Rectal smooth muscle tissue (tissue), 1 donor: ENCODE measurements around the gene NUDT15.
"Not testable (repeated sequence)": the region's sequence is repeated elsewhere in the genome, so short reads cannot be mapped to it uniquely, and the experiment has no call there.

ENCODE experiments used
- H3K27ac ChIP-seq: one replicate; pipeline ENCODE4 v1.7.0; 2013; ENCODE audit warnings: low read depth, low read length, inconsistent platforms
- H3K27me3 ChIP-seq: one replicate; pipeline ENCODE4 v1.7.0; 2013; ENCODE audit warnings: low read length; ENCODE audit not compliant: control insufficient read depth, insufficient read depth
- H3K36me3 ChIP-seq: one replicate; pipeline ENCODE4 v1.7.0; 2013; ENCODE audit warnings: low read length; ENCODE audit not compliant: control insufficient read depth, insufficient read depth
- H3K4me1 ChIP-seq: one replicate; pipeline ENCODE4 v1.7.0; 2013; ENCODE audit warnings: low read length; ENCODE audit not compliant: control insufficient read depth, insufficient read depth
- H3K4me3 ChIP-seq: one replicate; pipeline ENCODE4 v1.7.0; 2013; ENCODE audit warnings: low read length
- H3K9ac ChIP-seq: one replicate; pipeline ENCODE4 v1.7.0; 2013; ENCODE audit warnings: low read length

NUDT15 gene

GRCh38 chr13:48054601-48055000, 17.1 kb downstream of the NUDT15 start:
- H3K27me3 ChIP-seq, result no peaks in the 10 kb centered on the region
- no peak overlapping the region for H3K4me3 ChIP-seq
- no peaks in the 10 kb centered on the region for H3K4me1 ChIP-seq
- no peak overlapping the region for H3K9ac ChIP-seq
- H3K36me3 ChIP-seq, result peaks cover 16% of the 10 kb centered on the region
- H3K27ac ChIP-seq, result no peak overlapping the region

DNA sequence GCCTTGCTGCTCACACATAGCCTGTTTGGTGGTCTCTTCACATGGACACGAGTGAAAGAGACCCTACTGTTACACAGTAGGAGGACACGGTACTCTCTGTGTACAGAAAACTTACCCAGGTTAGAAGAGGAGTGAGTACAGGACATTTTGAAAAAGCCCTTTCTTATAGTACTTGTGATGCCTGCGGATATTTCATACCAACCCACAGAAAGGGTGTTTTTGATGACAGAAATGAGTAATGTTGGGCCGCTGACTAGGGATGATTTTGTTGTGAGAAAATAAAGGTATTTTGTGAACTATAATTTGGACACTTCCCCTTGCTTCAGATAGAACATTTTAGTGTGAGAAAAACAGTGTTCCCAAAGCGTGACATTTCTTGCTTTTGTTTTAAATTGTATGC, 18.2 kb downstream of the NUDT15 start:
- Histone ChIP-seq H3K4me3 (no peak overlapping the region), H3K27ac (no peak overlapping the region), H3K4me1 (no peaks in the 10 kb centered on the region), H3K36me3 (peaks cover 13% of the 10 kb centered on the region), H3K9ac (no peak overlapping the region), H3K27me3 (no peaks in the 10 kb centered on the region)

GRCh38 chr13:48058536-48058935, 21.0 kb downstream of the NUDT15 start:
- not testable (repeated sequence) for H3K36me3 ChIP-seq, H3K27ac ChIP-seq, H3K4me3 ChIP-seq, H3K27me3 ChIP-seq, H3K9ac ChIP-seq, H3K4me1 ChIP-seq

GRCh38 chr13:48059951-48060350, 22.4 kb downstream of the NUDT15 start:
- H3K36me3 ChIP-seq, H3K9ac ChIP-seq, H3K4me1 ChIP-seq, H3K4me3 ChIP-seq, H3K27me3 ChIP-seq, H3K27ac ChIP-seq: not testable (repeated sequence)

DNA sequence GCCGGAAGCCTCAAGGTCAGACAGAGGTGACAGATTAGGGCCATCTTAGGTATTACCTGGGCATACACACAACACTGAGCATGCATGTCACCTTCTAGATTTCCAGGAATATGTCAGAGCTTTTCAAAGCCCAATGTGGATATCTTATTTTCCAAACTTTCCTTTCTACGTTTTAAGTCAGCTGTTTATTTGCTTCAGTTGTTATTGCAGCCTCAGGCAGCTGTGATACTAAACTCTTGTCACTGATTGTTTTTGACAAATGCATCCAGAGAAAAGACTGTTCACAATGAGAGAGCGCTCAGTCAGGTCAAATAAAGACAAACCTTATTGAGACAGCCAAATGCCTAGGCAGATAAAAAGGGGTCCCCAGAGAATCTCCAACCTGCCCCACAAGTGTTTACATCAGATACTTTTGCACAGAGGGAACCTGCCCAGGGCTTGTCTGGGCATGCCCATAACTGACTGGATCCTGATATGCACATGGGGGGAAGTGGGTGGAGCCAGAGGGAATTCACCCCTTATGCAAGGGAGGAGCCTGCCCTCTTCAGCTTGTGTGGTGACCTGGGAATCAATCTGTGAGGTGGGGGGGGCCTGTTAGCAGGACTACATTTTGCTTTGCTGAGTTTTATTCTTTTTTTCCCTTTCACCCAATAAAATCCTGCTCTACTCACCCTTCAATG, 28.9 kb downstream of the NUDT15 start:
- Histone ChIP-seq H3K36me3 (peaks cover 3% of the 10 kb centered on the region), H3K4me3 (no peak overlapping the region), H3K27ac (no peak overlapping the region), H3K9ac (no peak overlapping the region), H3K27me3 (no peaks in the 10 kb centered on the region), H3K4me1 (no peaks in the 10 kb centered on the region)

GRCh38 chr13:48068036-48068435, 30.5 kb downstream of the NUDT15 start:
- Histone ChIP-seq H3K4me3 (no peak overlapping the region), H3K27me3 (no peaks in the 10 kb centered on the region), H3K4me1 (no peaks in the 10 kb centered on the region), H3K27ac (no peak overlapping the region), H3K9ac (no peak overlapping the region), H3K36me3 (peaks cover 11% of the 10 kb centered on the region)

GRCh38 chr13:48068952-48069351, 31.4 kb downstream of the NUDT15 start:
- Histone ChIP-seq H3K9ac (no peak overlapping the region), H3K4me1 (no peaks in the 10 kb centered on the region), H3K27me3 (no peaks in the 10 kb centered on the region), H3K36me3 (peaks cover 11% of the 10 kb centered on the region), H3K27ac (no peak overlapping the region), H3K4me3 (no peak overlapping the region)

DNA sequence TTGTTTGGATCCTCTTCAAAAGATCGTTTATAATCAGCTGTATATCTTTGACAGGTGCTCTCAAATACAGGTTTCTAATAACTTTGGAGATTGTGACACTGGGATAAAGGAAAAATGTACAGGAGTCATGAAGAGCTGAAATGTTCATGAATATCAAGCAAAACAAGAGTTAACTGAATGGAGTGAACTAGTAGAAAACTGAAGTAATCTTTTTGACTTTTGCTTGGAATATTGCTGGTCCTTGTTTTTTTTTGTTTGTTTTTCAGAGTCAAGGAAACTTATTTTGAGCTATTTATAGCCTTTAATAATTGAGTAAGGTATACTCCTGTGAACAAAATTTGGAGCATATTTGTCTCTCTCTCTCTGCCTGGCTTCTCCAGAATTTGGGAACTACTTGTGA, 32.0 kb downstream of the NUDT15 start:
- H3K4me3 ChIP-seq, result no peak overlapping the region
- H3K36me3 ChIP-seq, result peaks cover 14% of the 10 kb centered on the region
- no peaks in the 10 kb centered on the region for H3K4me1 ChIP-seq
- no peak overlapping the region for H3K27ac ChIP-seq
- no peak overlapping the region for H3K9ac ChIP-seq
- H3K27me3 ChIP-seq, result no peaks in the 10 kb centered on the region

- peaks cover 14% of the 10 kb centered on the region for H3K36me3 ChIP-seq
- no peak overlapping the region for H3K9ac ChIP-seq
- no peaks in the 10 kb centered on the region for H3K4me1 ChIP-seq
- no peaks in the 10 kb centered on the region for H3K27me3 ChIP-seq
- H3K27ac ChIP-seq, result no peak overlapping the region
- no peak overlapping the region for H3K4me3 ChIP-seq
Measured at GRCh38 chr13:48070942-48071341, 33.4 kb downstream of the NUDT15 start.

DNA sequence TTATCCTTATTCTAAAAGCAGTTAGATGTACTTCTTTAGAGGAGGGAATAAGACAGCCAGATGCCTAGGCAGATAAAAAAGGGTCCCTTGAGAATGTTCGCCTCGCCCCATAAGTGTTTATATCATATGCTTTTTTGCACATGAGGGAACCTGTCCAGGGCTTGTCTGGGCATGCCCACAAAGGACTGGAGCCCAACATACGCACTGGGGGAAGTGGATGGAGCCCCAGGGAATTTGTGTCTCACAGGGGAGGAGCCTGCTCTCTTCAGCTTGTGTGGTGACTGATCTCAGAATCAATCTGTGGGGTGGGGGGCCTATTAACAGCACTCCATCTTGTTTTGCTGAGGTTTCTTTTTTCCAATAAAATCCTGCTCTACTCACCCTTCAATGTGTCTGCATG, 34.8 kb downstream of the NUDT15 start:
- H3K36me3 ChIP-seq, result peaks cover 11% of the 10 kb centered on the region

DNA sequence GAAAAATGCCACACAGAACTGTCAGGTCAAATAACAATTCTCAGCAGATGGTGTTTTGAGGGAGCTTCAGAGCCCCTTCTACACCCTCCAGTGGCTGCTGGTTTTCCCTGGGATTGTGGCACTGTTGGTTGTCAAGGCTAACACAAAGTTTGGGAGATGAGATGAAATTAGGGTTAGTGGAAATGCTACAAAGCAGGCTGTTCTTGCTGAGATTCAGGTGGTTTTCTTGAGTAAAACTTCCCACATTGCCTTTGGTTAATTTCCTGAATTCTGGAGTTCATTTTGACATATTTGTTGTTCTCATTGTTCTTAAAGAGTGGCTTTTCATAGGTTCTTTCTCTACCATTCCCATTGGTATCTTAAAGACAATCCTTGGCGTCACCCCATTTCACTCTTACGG, 35.3 kb downstream of the NUDT15 start:
- no peak overlapping the region for H3K4me3 ChIP-seq
- no peaks in the 10 kb centered on the region for H3K27me3 ChIP-seq
- peaks cover 12% of the 10 kb centered on the region for H3K36me3 ChIP-seq
- H3K9ac ChIP-seq, result no peak overlapping the region
- no peaks in the 10 kb centered on the region for H3K4me1 ChIP-seq
- no peak overlapping the region for H3K27ac ChIP-seq

More for the DNA sequence above, 34.8 kb downstream of the NUDT15 start:
- Histone ChIP-seq H3K27me3 (no peaks in the 10 kb centered on the region), H3K4me3 (no peak overlapping the region), H3K27ac (no peak overlapping the region), H3K4me1 (no peaks in the 10 kb centered on the region), H3K9ac (no peak overlapping the region)

GRCh38 chr13:48074006-48074405, 36.5 kb downstream of the NUDT15 start:
- Histone ChIP-seq H3K36me3 (peaks cover 20% of the 10 kb centered on the region), H3K27ac (no peak overlapping the region), H3K4me3 (no peak overlapping the region), H3K27me3 (no peaks in the 10 kb centered on the region), H3K9ac (no peak overlapping the region), H3K4me1 (no peaks in the 10 kb centered on the region)

- H3K36me3 ChIP-seq, result peaks cover 25% of the 10 kb centered on the region
- no peaks in the 10 kb centered on the region for H3K27me3 ChIP-seq
- H3K27ac ChIP-seq, result no peak overlapping the region
- H3K4me3 ChIP-seq, result no peak overlapping the region
- no peaks in the 10 kb centered on the region for H3K4me1 ChIP-seq
- no peak overlapping the region for H3K9ac ChIP-seq
Measured at GRCh38 chr13:48078251-48078656, 40.7 kb downstream of the NUDT15 start.
